Esophagus squamous epithelium (tissue), 4 donors: ENCODE measurements around the gene HIVEP1.

Experiments
- POLR2A ChIP-seq, 4 donors: fragments of 450-650 bp; IDR thresholded peaks; one replicate each; pipeline ENCODE4 v1.6.1; 2017; ENCODE audit warnings: antibody characterized with exemption in 4 of 4, mild to moderate bottlenecking in 4 of 4, moderate library complexity in 3 of 4
- TF ChIP-seq, protein P1 (sequence below), 6 experiments: fragments of 450-650 bp in 4 of 6; fragments of 200-600 bp in 2 of 6; sonication (generic) in 2 of 6; IDR thresholded peaks; one replicate each; pipeline ENCODE4 v1.5.1; 2016 to 2019; ENCODE audit warnings: antibody characterized with exemption in 6 of 6, mild to moderate bottlenecking in 4 of 6, moderate library complexity in 4 of 6

DNA sequence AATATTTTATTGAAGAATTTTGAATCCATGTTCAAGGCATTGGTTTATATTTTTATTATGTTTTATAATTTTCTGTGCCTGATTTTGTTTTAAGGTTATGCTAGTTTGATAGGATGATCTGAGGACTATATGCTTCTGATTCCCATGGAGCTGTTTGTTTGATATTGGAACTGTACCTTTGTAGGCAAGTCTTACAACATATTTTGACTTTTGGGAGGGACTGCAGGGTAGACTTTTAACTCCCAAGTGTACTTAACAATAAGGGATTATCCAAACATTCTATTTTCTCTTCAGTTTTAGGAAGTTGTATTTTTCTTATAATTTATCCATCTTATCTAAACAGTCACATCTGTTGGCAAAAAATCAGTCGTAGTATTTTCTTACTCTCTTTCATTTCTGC is 82.6 kb downstream of the HIVEP1 start:
- TF ChIP-seq, protein P1, sequence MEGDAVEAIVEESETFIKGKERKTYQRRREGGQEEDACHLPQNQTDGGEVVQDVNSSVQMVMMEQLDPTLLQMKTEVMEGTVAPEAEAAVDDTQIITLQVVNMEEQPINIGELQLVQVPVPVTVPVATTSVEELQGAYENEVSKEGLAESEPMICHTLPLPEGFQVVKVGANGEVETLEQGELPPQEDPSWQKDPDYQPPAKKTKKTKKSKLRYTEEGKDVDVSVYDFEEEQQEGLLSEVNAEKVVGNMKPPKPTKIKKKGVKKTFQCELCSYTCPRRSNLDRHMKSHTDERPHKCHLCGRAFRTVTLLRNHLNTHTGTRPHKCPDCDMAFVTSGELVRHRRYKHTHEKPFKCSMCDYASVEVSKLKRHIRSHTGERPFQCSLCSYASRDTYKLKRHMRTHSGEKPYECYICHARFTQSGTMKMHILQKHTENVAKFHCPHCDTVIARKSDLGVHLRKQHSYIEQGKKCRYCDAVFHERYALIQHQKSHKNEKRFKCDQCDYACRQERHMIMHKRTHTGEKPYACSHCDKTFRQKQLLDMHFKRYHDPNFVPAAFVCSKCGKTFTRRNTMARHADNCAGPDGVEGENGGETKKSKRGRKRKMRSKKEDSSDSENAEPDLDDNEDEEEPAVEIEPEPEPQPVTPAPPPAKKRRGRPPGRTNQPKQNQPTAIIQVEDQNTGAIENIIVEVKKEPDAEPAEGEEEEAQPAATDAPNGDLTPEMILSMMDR (IDR thresholded peaks at IDR 0.05) = no peak
- no peak for TF ChIP-seq POLR2A (IDR thresholded peaks at IDR 0.05)
